Kidney (tissue), 14 donors: ENCODE data around the gene NUMB. TPM values are rescaled to one million over a fixed set of nuclear protein-coding genes. Genes with fewer than 3 reads are reported as not detected.
A peak's percentile ranks its signal among the peaks of the same experiment; 100 is the strongest.

ENCODE experiments used
- DNase-seq, 5 donors: peaks; one replicate each; pipeline ENCODE4 v3.0.0-alpha.2; 2013 to 2020
- FAIRE-seq: peaks from 2 replicates; lab custom pipeline; 2012; peaks lifted over from hg19 to GRCh38; lab: Jason Lieb, UNC
- H3K27ac ChIP-seq, 2 donors: one replicate each; pipeline ENCODE4 v1.7.0; 2013; ENCODE audit warnings: low read depth in 2 of 2, low read length in 2 of 2, inconsistent platforms in 1 of 2
- H3K27me3 ChIP-seq: one replicate; pipeline ENCODE4 v1.7.1; 2013; ENCODE audit warnings: low read length, inconsistent platforms; ENCODE audit not compliant: control insufficient read depth, insufficient read depth
- H3K36me3 ChIP-seq, 3 donors: one replicate each; pipeline versions ENCODE4 v1.7.0 to v1.7.1; 2013; ENCODE audit warnings: low read length in 3 of 3, control low read depth in 1 of 3, inconsistent platforms in 1 of 3; ENCODE audit not compliant: insufficient read depth in 3 of 3, control insufficient read depth in 2 of 3
- H3K4me1 ChIP-seq, 3 donors: one replicate each; pipeline versions ENCODE4 v1.7.0 to v1.7.1; 2013; ENCODE audit warnings: low read length in 3 of 3, inconsistent platforms in 1 of 3, low read depth in 1 of 3; ENCODE audit not compliant: control insufficient read depth in 2 of 3, insufficient read depth in 2 of 3
- H3K4me3 ChIP-seq, 3 donors: one replicate each; pipeline versions ENCODE4 v1.7.0 to v1.8.1; 2013; ENCODE audit warnings: low read length in 3 of 3, control low read depth in 1 of 3, inconsistent platforms in 1 of 3
- H3K9ac ChIP-seq, 3 donors: one replicate each; pipeline versions ENCODE4 v1.7.0 to v1.7.1; 2013; ENCODE audit warnings: low read length in 3 of 3, control low read depth in 1 of 3, inconsistent platforms in 1 of 3
- H3K9me3 ChIP-seq, 3 donors: one replicate each; pipeline versions ENCODE4 v1.7.0 to v1.7.1; 2013; ENCODE audit warnings: low read length in 3 of 3, control low read depth in 1 of 3, inconsistent platforms in 1 of 3; ENCODE audit not compliant: control insufficient read depth in 2 of 3, insufficient read depth in 1 of 3
- CTCF ChIP-seq: IDR thresholded peaks from 3 replicates; pipeline ENCODE4 v1.5.1; 2012; ENCODE audit warnings: mild to moderate bottlenecking, moderate library complexity, borderline replicate concordance; ENCODE audit not compliant: insufficient read depth; ENCODE audit errors: extremely low read depth
- intact Hi-C: fragments of 100-400 bp; cut with DNase I; formaldehyde crosslinking; loops from one replicate; pipeline ENCODE4 v1.11.1; 2022
- polyA plus RNA-seq: library from polyadenylated mRNA; stranded (reverse); fragments of 350-450 nt; fragmentation: Illumina TruSeq; extraction: RNeasy Lipid Tissue Mini Kit (QIAGEN cat#74804); gene quantifications from one replicate; pipeline ENCODE4 v1.2.3, GENCODE V29; 2014; ENCODE audit warnings: low read depth, low replicate concordance; ENCODE audit not compliant: insufficient read depth
- total RNA-seq: library from RNA; stranded (reverse); fragmentation: NEBNext Ultra II Directional; extraction: Animal tissue kit (Norgen Biotek cat#: 25700); gene quantifications from one replicate; pipeline ENCODE4 v1.2.1, GENCODE V29; 2021
- donor health status: control.
- donor health status: control.
- donor health status: control.
- donor health status: control.
- donor health status: control.
- donor health status: DM: yes; HTN: yes; CAD: no.
- donor health status: Normal renal cell carcinoma (clear cell type).

Gene NUMB
- total and polyA plus RNA-seq, 2 donors from 2014 or later = 42.4 to 104 TPM

- Histone ChIP-seq H3K9ac (no peak overlapping the region), H3K4me1 (peaks cover 0 to 3% (median 0%) of the 10 kb centered on the region in 3 donors), H3K9me3 (no peaks in the 10 kb centered on the region), H3K27me3 (no peaks in the 10 kb centered on the region), H3K4me3 (no peak overlapping the region), H3K36me3 (no peaks in the 10 kb centered on the region), H3K27ac (no peak overlapping the region)
- DNase-seq (peak in 2 of 5 donors; percentile 73 to 80), FAIRE-seq (peak; percentile 65)
- intact Hi-C loops = no loop called here
- peak; percentile 83 for TF ChIP-seq CTCF
These were observed 14.1 kb upstream of the NUMB start for GRCh38 chr14:73472185-73473114.

- intact Hi-C loops = no loop called here
- TF ChIP-seq CTCF = no peak
- no peak for FAIRE-seq
These were observed 13.3 kb upstream of the NUMB start for GRCh38 chr14:73471582-73472184.

GRCh38 chr14:73468828-73469375, 10.6 kb upstream of the NUMB start:
- Histone ChIP-seq H3K27ac (no peak overlapping the region), H3K36me3 (no peaks in the 10 kb centered on the region), H3K27me3 (no peaks in the 10 kb centered on the region), H3K9me3 (no peaks in the 10 kb centered on the region), H3K4me3 (no peak overlapping the region), H3K9ac (no peak overlapping the region), H3K4me1 (peaks cover 0 to 6% (median 3%) of the 10 kb centered on the region in 3 donors)
- no peak for TF ChIP-seq CTCF
- DNase-seq (no peak), FAIRE-seq (no peak)
- intact Hi-C loops = loop anchor here (10.0 kb wide), 2 partner anchors 164 to 294 kb away; no protein-coding TSS in a partner anchor

More at GRCh38 chr14:73471582-73472184, 13.3 kb upstream of the NUMB start:
- peaks cover 0 to 3% (median 0%) of the 10 kb centered on the region in 3 donors for H3K4me1 ChIP-seq
- no peak overlapping the region for H3K4me3 ChIP-seq
- no peak overlapping the region for H3K9ac ChIP-seq
- no peaks in the 10 kb centered on the region for H3K36me3 ChIP-seq
- no peaks in the 10 kb centered on the region for H3K27me3 ChIP-seq
- no peaks in the 10 kb centered on the region for H3K9me3 ChIP-seq
- H3K27ac ChIP-seq = no peak overlapping the region
- no peak for DNase-seq
